Erythroblast (primary cell): Measurements from ENCODE around the gene PHOSPHO2.

Experiments
- GATA1 ChIP-seq: IDR thresholded peaks from 2 replicates; pipeline ENCODE4 v1.6.1; 2011; ENCODE audit warnings: low read depth, mild to moderate bottlenecking, control low read depth, low read length, moderate library complexity
- POLR2A ChIP-seq: IDR thresholded peaks from 2 replicates; pipeline ENCODE4 v1.6.1; 2011; ENCODE audit warnings: mild to moderate bottlenecking, low read length

GRCh38 chr2:169707626-169708025 lies 13.4 kb downstream of the PHOSPHO2 start:
- TF ChIP-seq POLR2A = no peak
- TF ChIP-seq GATA1 = no peak
